ENCODE data around the gene TTLL3.

The TTLL3 gene

GRCh38 chr3:9831253-9831652, 21.2 kb downstream of the TTLL3 start:
- no peak for DNase-seq (ENCODE audit: extremely low read depth, low read depth)
- no peak for TF ChIP-seq CTCF (IDR thresholded peaks at IDR 0.05; ENCODE audit: low read depth, low read length)

DNA sequence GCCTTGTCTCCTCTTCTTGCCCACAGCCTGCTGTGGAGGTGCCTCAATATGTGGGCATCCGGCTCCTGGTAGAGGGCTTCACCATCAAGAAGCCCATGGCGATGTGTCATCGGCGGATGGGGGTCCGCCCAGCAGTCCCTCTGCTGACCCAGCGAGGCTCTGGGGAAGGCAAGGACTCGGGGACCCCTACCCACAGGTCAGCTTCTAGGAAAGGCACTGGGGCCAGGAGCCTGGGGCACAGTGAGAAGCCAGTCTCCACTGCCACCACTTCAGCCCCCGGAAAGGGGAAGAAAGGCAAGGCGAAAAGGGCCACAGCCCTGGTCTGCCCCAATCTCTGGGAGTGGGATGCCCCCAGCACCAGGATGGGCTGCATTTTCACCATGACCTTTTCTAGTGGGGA, 23.0 kb downstream of the TTLL3 start:
- TF ChIP-seq CTCF (IDR thresholded peaks at IDR 0.05; ENCODE audit: low read depth, low read length): no peak
- no peak for DNase-seq (ENCODE audit: extremely low read depth, low read depth)

GRCh38 chr3:9834520-9835380, 24.7 kb downstream of the TTLL3 start:
- no peak for TF ChIP-seq CTCF (IDR thresholded peaks at IDR 0.05; ENCODE audit: low read depth, low read length)
- DNase-seq (ENCODE audit: extremely low read depth, low read depth): no peak

- DNase-seq (ENCODE audit: extremely low read depth, low read depth): no peak
- no peak for TF ChIP-seq CTCF (IDR thresholded peaks at IDR 0.05; ENCODE audit: low read depth, low read length)
These were observed 27.9 kb downstream of the TTLL3 start for GRCh38 chr3:9837701-9838582.

- DNase-seq (ENCODE audit: extremely low read depth, low read depth): no peak
- no peak for TF ChIP-seq CTCF (IDR thresholded peaks at IDR 0.05; ENCODE audit: low read depth, low read length)
These were observed 28.8 kb downstream of the TTLL3 start for GRCh38 chr3:9838856-9839255.

DNA sequence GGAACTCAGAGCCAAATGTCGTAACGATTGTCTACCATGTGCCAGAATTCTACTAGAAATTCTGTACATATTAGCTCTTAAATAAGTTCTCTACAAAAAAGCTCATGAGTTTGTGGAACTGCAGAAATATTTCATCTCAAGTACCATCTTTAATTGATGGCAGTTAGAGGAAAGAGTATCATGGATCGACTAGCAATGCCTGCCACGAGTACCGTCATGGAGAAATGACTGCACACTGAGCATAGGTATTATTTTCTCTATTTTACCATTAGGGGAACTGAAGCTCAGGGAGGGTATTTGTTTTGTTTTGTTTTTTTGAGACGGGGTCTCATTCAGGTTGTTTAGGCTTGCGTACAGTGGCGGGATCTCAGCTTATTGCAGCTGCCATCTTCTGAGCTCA, 31.0 kb downstream of the TTLL3 start:
- no peak for TF ChIP-seq CTCF (IDR thresholded peaks at IDR 0.05; ENCODE audit: low read depth, low read length)
- DNase-seq (ENCODE audit: extremely low read depth, low read depth): no peak
